Measurements from ENCODE around the gene HELZ. TPM values are rescaled to one million over a fixed set of nuclear protein-coding genes. Genes with fewer than 3 reads are reported as not detected.

HELZ gene
- total and polyA plus RNA-seq, 2 experiments from 2014 or later: 32.7 to 77.2 TPM

- Histone ChIP-seq H4K20me1 (ENCODE audit: insufficient read depth, poor library complexity, severe bottlenecking) (no peaks in the 10 kb centered on the region), H3K4me2 (no peak overlapping the region), H3K9me3 (ENCODE audit: low read depth) (no peaks in the 10 kb centered on the region), H3K79me2 (no peaks in the 10 kb centered on the region), H3K4me1 (ENCODE audit: insufficient read depth) (no peaks in the 10 kb centered on the region), H3K9me2 (replicated peaks; ENCODE audit: insufficient read depth) (no peaks in the 10 kb centered on the region), H3K27me3 (no peaks in the 10 kb centered on the region), H3K27ac (no peak overlapping the region), H3K36me3 (replicated peaks; ENCODE audit: insufficient read depth, low read depth) (no peaks in the 10 kb centered on the region), H3K4me3 (no peak overlapping the region), H2AFZ (no peak overlapping the region)
- no peak for DNase-seq (ENCODE audit: low spot score)
- TF ChIP-seq CTCF (IDR thresholded peaks at IDR 0.05; ENCODE audit: poor library complexity): no peak
- TF ChIP-seq EZH2phosphoT487 (IDR thresholded peaks at IDR 0.05; ENCODE audit: low read depth, severe bottlenecking, unreplicated experiment): no peak
- no peak for TF ChIP-seq EZH2 (IDR thresholded peaks at IDR 0.05; ENCODE audit: borderline replicate concordance)
- 93% methylated on average over 12 of the region's 12 CpGs for WGBS (ENCODE audit: low lambda C conversion rate, missing lambda C conversion rate)
Observed at GRCh38 chr17:67027031-67027628, 217.9 kb downstream of the HELZ start.

GRCh38 chr17:67026341-67026740 is 218.7 kb downstream of the HELZ start:
- no peak overlapping the region for H3K4me3 ChIP-seq

GRCh38 chr17:67025216-67025792 is 219.7 kb downstream of the HELZ start:
- no peak for DNase-seq (ENCODE audit: low spot score)
- no peaks in the 10 kb centered on the region for H3K79me2 ChIP-seq
- TF ChIP-seq EZH2 (IDR thresholded peaks at IDR 0.05; ENCODE audit: borderline replicate concordance): no peak
- no peak for TF ChIP-seq EZH2phosphoT487 (IDR thresholded peaks at IDR 0.05; ENCODE audit: low read depth, severe bottlenecking, unreplicated experiment)
- no peak for TF ChIP-seq CTCF (IDR thresholded peaks at IDR 0.05; ENCODE audit: poor library complexity)

More at GRCh38 chr17:67026341-67026740, 218.7 kb downstream of the HELZ start:
- H2AFZ ChIP-seq: no peak overlapping the region
- H3K79me2 ChIP-seq: no peaks in the 10 kb centered on the region
- no peak for DNase-seq (ENCODE audit: low spot score)
- H4K20me1 ChIP-seq (ENCODE audit: insufficient read depth, poor library complexity, severe bottlenecking): no peaks in the 10 kb centered on the region
- H3K9me2 ChIP-seq (replicated peaks; ENCODE audit: insufficient read depth): no peaks in the 10 kb centered on the region
- no peak for TF ChIP-seq CTCF (IDR thresholded peaks at IDR 0.05; ENCODE audit: poor library complexity)
- no peak for TF ChIP-seq EZH2phosphoT487 (IDR thresholded peaks at IDR 0.05; ENCODE audit: low read depth, severe bottlenecking, unreplicated experiment)
- no peak for TF ChIP-seq EZH2 (IDR thresholded peaks at IDR 0.05; ENCODE audit: borderline replicate concordance)
- no peak overlapping the region for H3K4me2 ChIP-seq
- H3K4me1 ChIP-seq (ENCODE audit: insufficient read depth): no peaks in the 10 kb centered on the region
- H3K9me3 ChIP-seq (ENCODE audit: low read depth): no peaks in the 10 kb centered on the region
- H3K27ac ChIP-seq: no peak overlapping the region
- H3K27me3 ChIP-seq: no peaks in the 10 kb centered on the region
- 100% methylated on average over 2 of the region's 2 CpGs for WGBS (ENCODE audit: low lambda C conversion rate, missing lambda C conversion rate)
- H3K36me3 ChIP-seq (replicated peaks; ENCODE audit: insufficient read depth, low read depth): no peaks in the 10 kb centered on the region

More at GRCh38 chr17:67025216-67025792, 219.7 kb downstream of the HELZ start:
- H4K20me1 ChIP-seq (ENCODE audit: insufficient read depth, poor library complexity, severe bottlenecking): no peaks in the 10 kb centered on the region
- no peak overlapping the region for H3K4me3 ChIP-seq
- no peaks in the 10 kb centered on the region for H3K4me1 ChIP-seq (ENCODE audit: insufficient read depth)
- H3K27ac ChIP-seq: no peak overlapping the region
- H3K36me3 ChIP-seq (replicated peaks; ENCODE audit: insufficient read depth, low read depth): no peaks in the 10 kb centered on the region
- no peaks in the 10 kb centered on the region for H3K27me3 ChIP-seq
- H3K9me3 ChIP-seq (ENCODE audit: low read depth): no peaks in the 10 kb centered on the region
- no peaks in the 10 kb centered on the region for H3K9me2 ChIP-seq (replicated peaks; ENCODE audit: insufficient read depth)
- 91% methylated on average over 20 of the region's 20 CpGs for WGBS (ENCODE audit: low lambda C conversion rate, missing lambda C conversion rate)
- no peak overlapping the region for H3K4me2 ChIP-seq
- no peak overlapping the region for H2AFZ ChIP-seq
